Stimulated activated CD8-positive, alpha-beta memory T cell treated with anti-CD3 and anti-CD28 coated beads, Interleukin-12 subunit alpha, Interleukin-12 subunit beta, amount 100 ng/mL, for 1 hour (primary cell): Measurements from ENCODE around the gene SPECC1L.
"Not testable (repeated sequence)": the region's sequence is repeated elsewhere in the genome, so short reads cannot be mapped to it uniquely, and the experiment has no call there.

Source experiments
- DNase-seq: peaks from one replicate; pipeline ENCODE4 v3.0.0-alpha.2; 2020; ENCODE audit warnings: low read depth

Gene SPECC1L

GRCh38 chr22:24284747-24285203 lies 14.1 kb downstream of the SPECC1L start:
- DNase-seq = no peak

- no peak for DNase-seq
Measured at GRCh38 chr22:24285245-24285644, 14.6 kb downstream of the SPECC1L start.

GRCh38 chr22:24287212-24287611 lies 16.6 kb downstream of the SPECC1L start:
- DNase-seq = not testable (repeated sequence)

GRCh38 chr22:24287801-24288200 lies 17.2 kb downstream of the SPECC1L start:
- not testable (repeated sequence) for DNase-seq

- DNase-seq = no peak
Measured at GRCh38 chr22:24289114-24289513, 18.5 kb downstream of the SPECC1L start.

- DNase-seq = no peak
Measured at GRCh38 chr22:24289741-24290163, 19.1 kb downstream of the SPECC1L start.

- DNase-seq = no peak
Measured at GRCh38 chr22:24290459-24290858, 19.8 kb downstream of the SPECC1L start.

GRCh38 chr22:24291515-24292201 lies 21.0 kb downstream of the SPECC1L start:
- DNase-seq = no peak

- not testable (repeated sequence) for DNase-seq
Measured at GRCh38 chr22:24292202-24292830, 21.7 kb downstream of the SPECC1L start.

- not testable (repeated sequence) for DNase-seq
Measured at GRCh38 chr22:24294913-24295312, 24.3 kb downstream of the SPECC1L start.

GRCh38 chr22:24298497-24299155 lies 28.0 kb downstream of the SPECC1L start:
- DNase-seq = not testable (repeated sequence)

GRCh38 chr22:24300522-24300921 lies 29.9 kb downstream of the SPECC1L start:
- DNase-seq = not testable (repeated sequence)

- no peak for DNase-seq
Measured at GRCh38 chr22:24302591-24302990, 32.0 kb downstream of the SPECC1L start.

GRCh38 chr22:24303007-24303406 lies 32.4 kb downstream of the SPECC1L start:
- no peak for DNase-seq

GRCh38 chr22:24304062-24304675 lies 33.5 kb downstream of the SPECC1L start:
- DNase-seq = no peak

- DNase-seq = no peak
Measured at GRCh38 chr22:24305260-24305692, 34.6 kb downstream of the SPECC1L start.

- no peak for DNase-seq
Measured at GRCh38 chr22:24310969-24311368, 40.3 kb downstream of the SPECC1L start.

- DNase-seq = no peak
Measured at GRCh38 chr22:24315367-24315966, 44.8 kb downstream of the SPECC1L start.

GRCh38 chr22:24316264-24316663 lies 45.6 kb downstream of the SPECC1L start:
- not testable (repeated sequence) for DNase-seq

- DNase-seq = not testable (repeated sequence)
Measured at GRCh38 chr22:24317511-24317910, 46.9 kb downstream of the SPECC1L start.

GRCh38 chr22:24319451-24319850 lies 48.8 kb downstream of the SPECC1L start:
- DNase-seq = no peak

GRCh38 chr22:24321999-24322398 lies 51.4 kb downstream of the SPECC1L start:
- no peak for DNase-seq
